Epithelial cell of proximal tubule (primary cell): Measurements from ENCODE around the gene CPXM2. TPM values are rescaled to one million over a fixed set of nuclear protein-coding genes. Genes with fewer than 3 reads are reported as not detected.

Experiments
- DNase-seq: peaks from one replicate; pipeline ENCODE4 v3.0.0-alpha.2; 2011; ENCODE audit warnings: low read depth
- H3K4me3 ChIP-seq: 2 replicates; pipeline ENCODE4 v1.5.1; 2011; ENCODE audit warnings: low read depth, mild to moderate bottlenecking, low read length
- CTCF ChIP-seq: conservative IDR thresholded peaks from 2 replicates; pipeline ENCODE4 v1.5.1; 2012; ENCODE audit warnings: low read depth, mild to moderate bottlenecking, low read length
- total RNA-seq: library from RNA; depleted of rRNA; stranded (reverse); fragments of >200 nt; gene quantifications from 2 replicates; pipeline ENCODE4 v1.2.3, GENCODE V29; 2015

CPXM2 gene
- total RNA-seq, 1 donor from 2014 or later = 1.9 TPM

GRCh38 chr10:123843835-123844234 is 47.8 kb downstream of the CPXM2 start:
- no peak for DNase-seq
- TF ChIP-seq CTCF = no peak
- H3K4me3 ChIP-seq = no peak overlapping the region

- no peak overlapping the region for H3K4me3 ChIP-seq
- DNase-seq = no peak
- TF ChIP-seq CTCF = no peak
Observed at GRCh38 chr10:123842692-123843385, 48.8 kb downstream of the CPXM2 start.

- no peak for TF ChIP-seq CTCF
- no peak overlapping the region for H3K4me3 ChIP-seq
- no peak for DNase-seq
Observed at GRCh38 chr10:123841560-123841959, 50.0 kb downstream of the CPXM2 start.

DNA sequence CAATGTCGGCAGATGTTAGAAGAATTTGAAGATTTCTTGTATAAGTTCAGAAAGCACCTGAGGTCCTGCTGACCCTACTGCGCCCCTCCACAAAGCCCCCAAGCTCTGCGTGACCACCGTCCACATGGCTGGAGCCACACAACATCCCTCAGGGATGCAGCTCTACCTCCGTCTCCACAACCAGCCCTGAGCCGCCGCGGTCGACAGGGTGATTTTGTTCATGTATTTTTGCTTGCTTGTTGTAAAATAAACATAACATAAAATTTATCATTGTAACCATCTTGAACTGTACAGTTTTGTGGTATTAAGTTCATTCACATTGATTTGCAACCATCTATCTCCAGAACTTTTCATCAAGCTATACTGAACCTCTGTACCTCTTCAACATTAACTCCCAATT is 50.5 kb downstream of the CPXM2 start:
- H3K4me3 ChIP-seq = no peak overlapping the region
- no peak for TF ChIP-seq CTCF
- DNase-seq = no peak

DNA sequence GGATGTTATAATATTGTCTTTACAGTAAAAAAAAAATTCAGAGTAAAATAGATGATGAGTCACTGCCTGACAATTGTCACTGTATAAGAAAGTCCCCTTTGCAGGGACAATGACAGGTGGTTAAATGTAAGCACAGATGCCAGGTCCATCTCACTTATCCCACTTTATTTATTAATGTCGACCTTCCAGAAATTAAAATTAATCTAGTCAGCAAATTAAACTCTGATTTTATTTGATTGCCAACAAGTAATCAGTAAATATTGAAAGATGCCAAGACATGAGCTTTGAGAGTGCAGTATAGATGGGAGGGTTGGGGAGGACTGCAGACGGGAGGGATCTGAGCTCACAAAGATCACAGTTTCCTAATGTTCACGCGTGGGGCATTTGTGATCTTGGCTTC is 50.9 kb downstream of the CPXM2 start:
- no peak for TF ChIP-seq CTCF
- no peak overlapping the region for H3K4me3 ChIP-seq
- DNase-seq = no peak

DNA sequence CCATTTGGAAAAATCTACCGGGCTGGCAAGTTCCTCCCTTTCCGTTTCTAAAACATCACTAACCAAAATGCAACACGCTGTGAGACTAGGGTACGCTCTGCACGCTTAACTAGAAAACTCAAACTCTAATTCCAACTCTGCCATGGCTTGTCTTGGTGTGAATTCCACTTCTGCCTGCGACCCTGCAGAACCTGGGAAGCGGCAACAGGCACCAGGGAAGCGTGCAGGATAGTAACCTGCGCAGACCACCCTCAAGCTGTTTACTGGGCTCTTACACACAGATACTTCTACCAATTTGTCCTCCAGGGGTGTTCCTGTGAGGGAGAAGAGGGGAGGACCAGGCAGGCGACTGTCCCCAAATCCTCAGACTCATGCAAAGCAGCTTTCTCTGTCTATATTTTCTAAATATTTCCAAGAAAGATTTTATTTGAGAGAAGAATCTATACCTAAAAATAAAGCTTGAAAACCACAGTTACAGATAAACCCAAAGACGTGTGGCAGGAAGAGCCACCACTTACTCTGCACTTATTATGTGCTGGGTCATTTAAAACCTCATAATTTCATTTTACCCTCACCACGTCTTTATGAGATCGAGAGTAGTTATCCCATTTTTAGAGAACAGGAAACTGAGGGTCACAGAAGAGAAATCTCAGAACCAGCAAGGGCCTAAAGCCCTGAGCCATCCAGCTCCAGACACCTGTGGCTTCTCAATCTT is 52.9 kb downstream of the CPXM2 start:
- no peak overlapping the region for H3K4me3 ChIP-seq
- no peak for TF ChIP-seq CTCF
- no peak for DNase-seq

- no peak for TF ChIP-seq CTCF
- H3K4me3 ChIP-seq = no peak overlapping the region
- no peak for DNase-seq
Observed at GRCh38 chr10:123837756-123838155, 53.9 kb downstream of the CPXM2 start.
